ENCODE results near the gene TPM3. TPM values are rescaled to one million over a fixed set of nuclear protein-coding genes. Genes with fewer than 3 reads are reported as not detected.

Gene TPM3
- total and polyA plus RNA-seq, 9 of the 15 experiments (the other 6 are each of a cell fraction or from before 2014, with no cell fraction given): 202 to 604 (median 421) TPM

DNA sequence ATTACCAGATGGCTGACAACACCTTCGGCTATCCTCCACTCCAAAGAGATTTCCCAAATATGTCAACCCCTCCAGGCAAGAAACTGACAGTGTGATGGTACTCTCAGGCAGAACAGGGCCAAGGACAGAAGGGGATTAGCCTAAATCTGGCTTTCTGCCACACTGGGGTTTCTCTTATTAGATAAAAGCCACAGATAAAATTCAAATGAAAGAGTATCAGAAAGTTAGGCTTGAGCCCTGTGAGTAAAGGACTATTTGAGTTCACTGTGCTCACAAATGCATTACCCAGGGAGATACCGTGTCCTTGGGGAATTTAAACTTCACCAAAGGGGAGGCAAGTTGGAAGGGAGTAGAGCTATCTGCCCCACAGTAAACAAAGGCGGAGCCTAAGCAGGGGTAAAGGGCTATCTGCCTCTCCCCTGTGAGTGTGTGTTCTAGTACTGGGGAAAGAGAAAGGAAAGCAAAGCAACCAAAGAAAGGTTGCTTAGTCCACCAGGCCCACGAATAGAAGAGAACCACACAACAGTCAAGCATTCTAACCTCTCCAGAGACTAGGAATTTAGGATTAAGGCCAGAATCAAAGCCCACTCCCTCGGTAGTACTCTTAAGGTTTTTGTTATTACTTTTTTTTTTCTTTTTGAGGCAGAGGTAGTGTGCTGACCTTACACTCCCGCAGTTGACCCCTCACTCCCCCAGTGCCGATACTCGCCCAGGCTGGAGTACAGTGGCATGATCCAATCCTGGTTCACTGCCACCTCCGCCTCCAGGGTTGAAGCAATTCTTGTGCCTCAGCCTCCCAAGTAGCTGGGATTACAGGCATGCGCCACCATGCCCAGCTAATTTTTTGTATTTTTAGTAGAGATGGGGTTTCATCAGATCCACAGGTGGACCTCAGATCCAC, 12.7 kb downstream of the TPM3 start (continued):
- TF ChIP-seq NFE2L1 (tag; IDR thresholded peaks at IDR 0.05; ENCODE audit: borderline replicate concordance, low read depth): no peak
- TF ChIP-seq HNRNPLL (IDR thresholded peaks at IDR 0.05; ENCODE audit: low read depth, low read length, poor library complexity, severe bottlenecking): peak; percentile 27
- TF ChIP-seq ZNF764 (CRISPR knock-in tag; IDR thresholded peaks at IDR 0.05; ENCODE audit: low read depth): no peak
- TF ChIP-seq E2F8 (IDR thresholded peaks at IDR 0.05; ENCODE audit: low read depth, partially characterized antibody): no peak
- TF ChIP-seq ZC3H8 (IDR thresholded peaks at IDR 0.05): no peak

GRCh38 chr1:154178013-154178412, 13.9 kb downstream of the TPM3 start:
- Histone ChIP-seq H3K9ac (ENCODE audit: insufficient read depth in 1 of 2, low read depth in 2 of 2, low read length in 2 of 2) (peak overlapping the region in 1 of 2 experiments; percentile 5; a peak in 1 of 4 replicates), H3K4me3 (peak overlapping the region; percentile 2; the same call in 1 of the 2 replicates), H3K4me2 (ENCODE audit: insufficient read depth, low read length) (peak overlapping the region; percentile 74), H2AFZ (ENCODE audit: low read depth, low read length) (no peak overlapping the region), H3K4me1 (replicated peaks in 1 of 2; ENCODE audit: control insufficient read depth in 2 of 2, insufficient read depth in 2 of 2, low read length in 2 of 2) (peaks cover 17 to 40% of the 10 kb centered on the region in 2 experiments), H3K79me2 (ENCODE audit: control insufficient read depth, insufficient read depth, low read length) (peaks cover 87% of the 10 kb centered on the region), H3K27me3 (ENCODE audit: control insufficient read depth in 2 of 2, insufficient read depth in 2 of 2, low read length in 2 of 2) (no peaks in the 10 kb centered on the region), H3K9me1 (ENCODE audit: control insufficient read depth, insufficient read depth, low read length) (no peaks in the 10 kb centered on the region), H4K20me1 (replicated peaks; ENCODE audit: control insufficient read depth, insufficient read depth, low read length) (peaks cover 55% of the 10 kb centered on the region), H3K9me3 (replicated peaks; ENCODE audit: control insufficient read depth, insufficient read depth, low read depth, low read length) (no peaks in the 10 kb centered on the region; the same call in 1 of the 2 replicates), H3K27ac (ENCODE audit: extremely low read depth, low read depth, low read length) (peak overlapping the region; percentile 65), H3K36me3 (ENCODE audit: control insufficient read depth, insufficient read depth, low read length) (peaks cover 74% of the 10 kb centered on the region)
- ATAC-seq (peak; percentile 46), FAIRE-seq (peak; percentile 68), DNase-seq (ENCODE audit: extremely low read depth in 1 of 4, low spot score in 3 of 4) (peak; percentile 37 to 85 (median 58))
- in situ Hi-C loops (cut with MboI): no loop called here
- intact Hi-C loops (cut with micrococcal nuclease): no loop called here
- 0% methylated on average over 2 of the region's 2 CpGs for WGBS (ENCODE audit: insufficient coverage, low coverage, missing lambda C conversion rate)
- no TSS peak for BruUV-seq (replicated peaks)
- ChIA-PET POLR2A (interaction anchor here (0.6 to 3.9 kb wide), 8 partner anchors 9 to 884 kb away, joined by 3 to 22 read pairs (median 3); partner anchors contain the start of gene RPS27), CTCF (ENCODE audit: low intra/inter-chr PET ratio) (no interaction called here)
- peak; percentile 39; the same call in 1 of the 2 replicates for TF ChIP-seq DPF2 (IDR thresholded peaks at IDR 0.05)
- no peak for TF ChIP-seq ZNF512 (tag; IDR thresholded peaks at IDR 0.05)
- TF ChIP-seq ZBTB1 (CRISPR knock-in tag; IDR thresholded peaks at IDR 0.05; ENCODE audit: borderline replicate concordance, low read depth): no peak
- TF ChIP-seq SIN3A (IDR thresholded peaks at IDR 0.05; ENCODE audit: borderline replicate concordance in 2 of 2, control insufficient read depth in 1 of 2, low read depth in 2 of 2, low read length in 2 of 2): peak in 1 of 2 experiments; percentile 64; a peak in 1 of 4 replicates
- peak; percentile 41; the same call in 1 of the 2 replicates for TF ChIP-seq PKNOX1 (IDR thresholded peaks at IDR 0.05)
- no peak for TF ChIP-seq MAFF (IDR thresholded peaks at IDR 0.05; ENCODE audit: low read length)
- TF ChIP-seq RB1 (IDR thresholded peaks at IDR 0.05; ENCODE audit: low read depth): no peak
- TF ChIP-seq ETV5 (CRISPR knock-in tag; IDR thresholded peaks at IDR 0.05; ENCODE audit: low read depth): no peak
- no peak for TF ChIP-seq SMAD2 (IDR thresholded peaks at IDR 0.05; ENCODE audit: low read depth, low read length)

Data from K562 (cell line).